T-cell (primary cell): ENCODE results near the gene HSD17B13. TPM values are rescaled to one million over a fixed set of nuclear protein-coding genes. Genes with fewer than 3 reads are reported as not detected.
A peak's percentile ranks its signal among the peaks of the same experiment; 100 is the strongest.

Source experiments
- ATAC-seq, 4 experiments: fragments of 200-7000 bp in 3 of 4; fragments of 150-1000 bp in 1 of 4; cut with Tn5 transposase; replicated peaks in 1 of 4; 1 replicate in 3 of 4; 2 replicates in 1 of 4; pipeline ENCODE4 v1.10.0; 2021; ENCODE audit warnings: moderate library complexity in 3 of 4, mild to moderate bottlenecking in 2 of 4, moderate number of reproducible peaks in 1 of 4
- CTCF ChIA-PET, 2 donors: fragments of 300-600 bp; sonication (Branson Sonifier 250); formaldehyde crosslinking; loops; one replicate each; lab custom pipeline; 2022; ENCODE audit warnings: antibody characterized with exemption in 2 of 2; lab: Charles Lee
- POLR2A ChIA-PET, 2 donors: fragments of 300-600 bp; sonication (Branson Sonifier 250); formaldehyde crosslinking; loops; one replicate each; lab custom pipeline; 2022; ENCODE audit warnings: antibody characterized with exemption in 2 of 2; lab: Charles Lee
- DNase-seq, 35 experiments: peaks; one replicate each; pipeline versions ENCODE4 v3.0.0 to v3.0.0-alpha.2; 2013 to 2023
- H3K27ac ChIP-seq: one replicate; pipeline ENCODE4 v1.5.1; 2013; ENCODE audit warnings: low read length
- H3K27me3 ChIP-seq, 2 experiments: replicated peaks in 1 of 2; 1 replicate in 1 of 2; 2 replicates in 1 of 2; pipeline versions ENCODE4 v1.6.1 to v1.7.0; 2013; ENCODE audit warnings: low read length in 1 of 2, mixed read lengths in 1 of 2; ENCODE audit not compliant: control insufficient read depth in 2 of 2, insufficient read depth in 2 of 2; ENCODE audit errors: extremely low read depth in 1 of 2
- H3K36me3 ChIP-seq, 2 donors: 1 replicate in 1 of 2; 2 replicates in 1 of 2; pipeline versions ENCODE4 v1.6.1 to v1.7.0; 2013; ENCODE audit warnings: low read length in 1 of 2; ENCODE audit not compliant: control insufficient read depth in 2 of 2, insufficient read depth in 1 of 2; ENCODE audit errors: extremely low read depth in 1 of 2
- H3K4me1 ChIP-seq, 2 experiments: 1 replicate in 1 of 2; 2 replicates in 1 of 2; pipeline versions ENCODE4 v1.6.1 to v1.7.0; 2013; ENCODE audit warnings: low read length in 2 of 2, mixed read lengths in 1 of 2; ENCODE audit not compliant: insufficient read depth in 2 of 2, control insufficient read depth in 1 of 2; ENCODE audit errors: extremely low read depth in 1 of 2
- H3K4me3 ChIP-seq, 2 donors: 1 replicate in 1 of 2; 2 replicates in 1 of 2; pipeline versions ENCODE4 v1.5.1 to v1.7.0; 2013; ENCODE audit warnings: mild to moderate bottlenecking in 2 of 2, low read length in 1 of 2, moderate library complexity in 1 of 2; ENCODE audit not compliant: control insufficient read depth in 1 of 2; ENCODE audit errors: extremely low read depth in 1 of 2
- H3K9me3 ChIP-seq: 2 replicates; pipeline ENCODE4 v1.7.0; 2013
- H3K27ac Mint-ChIP-seq, 2 donors: one replicate each; pipeline ENCODE4 v1.8.0; 2020 to 2021; ENCODE audit warnings: mild to moderate bottlenecking in 2 of 2, mixed read lengths in 2 of 2
- H3K27me3 Mint-ChIP-seq, 2 donors: one replicate each; pipeline ENCODE4 v1.8.0; 2021 to 2022; ENCODE audit warnings: mixed read lengths in 2 of 2
- H3K36me3 Mint-ChIP-seq: one replicate; pipeline ENCODE4 v1.8.0; 2021; ENCODE audit warnings: mixed read lengths
- H3K4me1 Mint-ChIP-seq, 3 donors: one replicate each; pipeline ENCODE4 v1.8.0; 2020 to 2022; ENCODE audit warnings: mixed read lengths in 3 of 3, mild to moderate bottlenecking in 1 of 3
- H3K4me3 Mint-ChIP-seq, 3 donors: one replicate each; pipeline ENCODE4 v1.8.0; 2020 to 2022; ENCODE audit warnings: mild to moderate bottlenecking in 3 of 3, mixed read lengths in 3 of 3, moderate library complexity in 3 of 3
- H3K9me3 Mint-ChIP-seq, 3 donors: one replicate each; pipeline ENCODE4 v1.8.0; 2020 to 2022; ENCODE audit warnings: mixed read lengths in 3 of 3
- WGBS: methylation state at CpG from one replicate; pipeline ENCODE4 v1.1.5; 2013; ENCODE audit warnings: missing lambda C conversion rate; ENCODE audit not compliant: insufficient coverage; 5-methylcytosine and 5-hydroxymethylcytosine counted together
- total RNA-seq, 35 experiments: library from RNA in 6 of 35; stranded (reverse) in 6 of 35; fragments of 120-200 nt in 1 of 35; gene quantifications; one replicate each; pipeline versions ENCODE4 v1.2.1 to v1.2.4 and lab custom pipeline; 2013 to 2026

The HSD17B13 gene
- total RNA-seq, result under 1 TPM; 0.23 to 0.86 (median 0.60) TPM
- total RNA-seq (2013), result 0.55 TPM
- total RNA-seq (lab: John Stamatoyannopoulos, UW), result 0 to 1.4 (median 0.25) reads per million in 29 experiments

DNA sequence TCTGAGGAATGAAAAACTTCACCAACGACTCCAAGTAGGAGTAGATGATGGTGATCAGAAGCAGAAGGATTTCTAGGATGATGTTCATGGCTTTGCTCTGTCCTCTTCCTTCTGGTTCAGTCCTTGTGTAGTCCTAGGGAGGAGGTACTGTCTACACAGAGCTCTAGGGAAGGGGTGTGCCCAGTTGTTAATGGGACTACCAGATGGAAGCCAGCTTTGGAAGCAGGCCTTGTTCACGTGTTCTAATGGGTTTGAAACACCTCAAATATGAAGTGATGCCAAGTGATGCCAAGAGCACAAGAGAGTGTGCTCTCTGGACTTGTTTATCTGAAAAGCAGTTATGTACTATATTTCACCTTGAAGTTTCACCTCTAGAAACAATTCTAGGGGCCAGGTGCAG, at the start of gene HSD17B13:
Gene HSD17B13, minus strand, starts transcription at position 129 of the 400 bp plus-strand sequence. Its CDS starts 41 bp downstream, at position 88.
- Histone ChIP-seq H3K27me3 (no peaks in the 10 kb centered on the region), H3K9me3 (no peaks in the 10 kb centered on the region), H3K36me3 (no peaks in the 10 kb centered on the region), H3K27ac (no peak within 1 kb of the TSS), H3K4me3 (no peak within 1 kb of the TSS), H3K4me1 (no peaks in the 10 kb centered on the region)
- ATAC-seq (no peak), DNase-seq (no peak)
- no peak within 1 kb of the TSS for H3K4me3 Mint-ChIP-seq
- H3K4me1 Mint-ChIP-seq, result no peaks in the 10 kb centered on the region
- no peak within 1 kb of the TSS for H3K27ac Mint-ChIP-seq
- no peaks in the 10 kb centered on the region for H3K36me3 Mint-ChIP-seq
- H3K27me3 Mint-ChIP-seq, result no peaks in the 10 kb centered on the region
- POLR2A ChIA-PET, result no interaction called here
- 100% methylated on average over 1 of the region's 2 CpGs for WGBS
- peaks cover 0 to 4% (median 0%) of the 10 kb centered on the region in 3 donors for H3K9me3 Mint-ChIP-seq
- CTCF ChIA-PET, result no interaction called here

- CTCF ChIA-PET, result interaction anchor here in 1 of 2 donors (0.5 kb wide), 1 partner anchor 96 kb away, joined by 4 read pairs; no protein-coding TSS in a partner anchor
- POLR2A ChIA-PET, result no interaction called here
- no peak overlapping the region for H3K4me3 ChIP-seq
- Mint-ChIP-seq H3K36me3 (peaks cover 49% of the 10 kb centered on the region), H3K4me3 (no peak overlapping the region), H3K27ac (peak overlapping the region in 1 of 2 donors; percentile 61), H3K27me3 (no peaks in the 10 kb centered on the region), H3K9me3 (no peaks in the 10 kb centered on the region), H3K4me1 (peaks cover 0 to 3% (median 2%) of the 10 kb centered on the region in 3 donors)
- DNase-seq, result no peak
- no peak for ATAC-seq
- no peaks in the 10 kb centered on the region for H3K9me3 ChIP-seq
- H3K27me3 ChIP-seq, result no peaks in the 10 kb centered on the region
- H3K36me3 ChIP-seq, result peaks cover 0 to 56% of the 10 kb centered on the region in 2 donors
- no peak overlapping the region for H3K27ac ChIP-seq
- H3K4me1 ChIP-seq, result no peaks in the 10 kb centered on the region
- WGBS, result no CpG with 5 or more reads among the region's 2 CpGs
Measured at GRCh38 chr4:87370068-87370467, 47.4 kb upstream of the HSD17B13 start.

- no peak overlapping the region for H3K4me3 Mint-ChIP-seq
- Histone ChIP-seq H3K27ac (no peak overlapping the region), H3K4me1 (no peaks in the 10 kb centered on the region), H3K27me3 (no peaks in the 10 kb centered on the region), H3K4me3 (no peak overlapping the region), H3K9me3 (no peaks in the 10 kb centered on the region), H3K36me3 (peaks cover 2 to 63% of the 10 kb centered on the region in 2 donors)
- H3K27me3 Mint-ChIP-seq, result no peaks in the 10 kb centered on the region
- peaks cover 58% of the 10 kb centered on the region for H3K36me3 Mint-ChIP-seq
- no peaks in the 10 kb centered on the region for H3K9me3 Mint-ChIP-seq
- peak overlapping the region in 1 of 2 donors; percentile 39 for H3K27ac Mint-ChIP-seq
- CTCF ChIA-PET, result no interaction called here
- H3K4me1 Mint-ChIP-seq, result peaks cover 0 to 3% (median 2%) of the 10 kb centered on the region in 3 donors
- no peak for ATAC-seq
- DNase-seq, result no peak
- POLR2A ChIA-PET, result no interaction called here
- no CpG with 5 or more reads among the region's 2 CpGs for WGBS
Measured at GRCh38 chr4:87366521-87367162, 44.0 kb upstream of the HSD17B13 start.

DNA sequence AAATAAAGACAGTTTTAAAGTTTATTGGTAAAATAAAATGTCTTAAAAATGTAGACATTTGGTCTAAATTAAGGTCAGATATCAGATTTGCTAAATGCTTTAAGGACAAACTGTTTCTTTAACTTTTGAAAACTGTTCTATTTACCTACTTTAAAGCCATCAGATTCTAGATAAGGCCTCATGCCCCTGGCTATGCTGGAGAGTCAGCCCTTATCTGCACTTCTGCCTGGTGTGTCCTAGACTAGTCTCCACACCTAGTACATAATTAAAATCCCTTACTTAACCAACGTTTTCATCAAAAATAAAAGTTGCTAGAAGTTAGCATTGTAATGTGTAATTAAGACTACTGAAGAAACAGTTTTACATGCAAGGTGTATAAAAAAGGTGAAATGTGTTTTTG, 42.7 kb upstream of the HSD17B13 start:
- peaks cover 2 to 63% of the 10 kb centered on the region in 2 donors for H3K36me3 ChIP-seq
- H3K27ac Mint-ChIP-seq, result peak overlapping the region in 1 of 2 donors; percentile 16
- no peaks in the 10 kb centered on the region for H3K27me3 ChIP-seq
- H3K36me3 Mint-ChIP-seq, result peaks cover 54% of the 10 kb centered on the region
- ChIA-PET POLR2A (interaction anchor here in 1 of 2 donors (0.7 kb wide), 1 partner anchor 115 kb away, joined by 3 read pairs; no protein-coding TSS in a partner anchor), CTCF (no interaction called here)
- DNase-seq (no peak), ATAC-seq (no peak)
- H3K4me1 ChIP-seq, result no peaks in the 10 kb centered on the region
- H3K9me3 Mint-ChIP-seq, result no peaks in the 10 kb centered on the region
- H3K9me3 ChIP-seq, result no peaks in the 10 kb centered on the region
- no CpG with 5 or more reads among the region's 1 CpG for WGBS
- H3K27ac ChIP-seq, result no peak overlapping the region
- peaks cover 0 to 3% (median 2%) of the 10 kb centered on the region in 3 donors for H3K4me1 Mint-ChIP-seq
- no peaks in the 10 kb centered on the region for H3K27me3 Mint-ChIP-seq
- H3K4me3 ChIP-seq, result no peak overlapping the region
- H3K4me3 Mint-ChIP-seq, result no peak overlapping the region

- peaks cover 2 to 63% of the 10 kb centered on the region in 2 donors for H3K36me3 ChIP-seq
- H3K4me1 ChIP-seq, result no peaks in the 10 kb centered on the region
- H3K27me3 ChIP-seq, result no peaks in the 10 kb centered on the region
- Mint-ChIP-seq H3K36me3 (peaks cover 51% of the 10 kb centered on the region), H3K27ac (no peak overlapping the region), H3K27me3 (no peaks in the 10 kb centered on the region), H3K4me1 (no peaks in the 10 kb centered on the region), H3K9me3 (no peaks in the 10 kb centered on the region), H3K4me3 (no peak overlapping the region)
- no peaks in the 10 kb centered on the region for H3K9me3 ChIP-seq
- 100% methylated on average over 1 of the region's 2 CpGs for WGBS
- ATAC-seq (no peak), DNase-seq (no peak)
- ChIA-PET POLR2A (interaction anchor here (0.6 to 0.7 kb wide), 4 partner anchors 17 to 852 kb away, joined by 3 to 11 read pairs (median 8); no protein-coding TSS in a partner anchor), CTCF (interaction anchor here (0.6 to 1.5 kb wide), 4 partner anchors 11 to 134 kb away, joined by 3 to 6 read pairs (median 4); no protein-coding TSS in a partner anchor)
- no peak overlapping the region for H3K27ac ChIP-seq
- no peak overlapping the region for H3K4me3 ChIP-seq
Measured at GRCh38 chr4:87363552-87363951, 40.9 kb upstream of the HSD17B13 start.

DNA sequence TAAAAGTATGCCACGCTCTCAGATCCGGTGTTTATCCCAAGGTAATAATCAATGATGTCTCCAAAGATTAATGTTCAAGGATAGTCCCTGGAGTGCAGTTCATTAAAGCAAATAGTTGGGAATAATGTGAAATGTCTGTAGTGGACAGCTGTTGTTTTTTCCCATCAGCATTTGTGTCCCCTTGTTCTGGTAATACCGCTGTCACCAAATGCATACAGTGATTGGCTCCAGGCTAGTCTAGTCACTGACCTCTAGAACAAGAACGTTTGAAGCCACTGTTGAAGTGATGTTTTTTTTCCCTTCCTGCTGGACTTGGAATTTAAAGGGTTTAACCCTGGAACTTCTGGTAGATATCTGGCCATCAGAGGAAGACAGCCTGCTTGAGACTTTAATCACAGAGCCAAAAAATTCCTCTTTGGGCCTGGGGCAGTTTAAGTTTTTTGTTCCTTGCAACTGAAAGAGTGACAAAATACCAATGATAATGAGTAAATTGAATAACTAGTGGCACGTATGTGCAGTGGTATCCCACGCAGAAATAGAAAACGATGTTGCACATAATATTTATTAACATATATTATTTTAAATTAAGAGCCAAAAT, 37.8 kb upstream of the HSD17B13 start:
- no peak for ATAC-seq
- no peak for DNase-seq
- no peaks in the 10 kb centered on the region for H3K9me3 ChIP-seq
- no peaks in the 10 kb centered on the region for H3K4me1 ChIP-seq
- 96% methylated on average over 4 of the region's 7 CpGs for WGBS
- Mint-ChIP-seq H3K4me3 (no peak overlapping the region), H3K36me3 (peaks cover 49% of the 10 kb centered on the region), H3K4me1 (no peaks in the 10 kb centered on the region), H3K27ac (no peak overlapping the region), H3K9me3 (no peaks in the 10 kb centered on the region), H3K27me3 (no peaks in the 10 kb centered on the region)
- ChIA-PET CTCF (no interaction called here), POLR2A (interaction anchor here in 1 of 2 donors (0.6 kb wide), 1 partner anchor 106 kb away, joined by 4 read pairs; no protein-coding TSS in a partner anchor)
- H3K27me3 ChIP-seq, result no peaks in the 10 kb centered on the region
- H3K36me3 ChIP-seq, result peaks cover 2 to 57% of the 10 kb centered on the region in 2 donors
- H3K27ac ChIP-seq, result no peak overlapping the region
- no peak overlapping the region for H3K4me3 ChIP-seq
